SK-N-SH (cell line): ENCODE measurements around the gene AHSP. TPM values are rescaled to one million over a fixed set of nuclear protein-coding genes. Genes with fewer than 3 reads are reported as not detected.

Source experiments
- CTCF ChIA-PET: fragments of 300-600, 350-600 bp; formaldehyde crosslinking; extraction: SDS; loops from one replicate; lab custom pipeline; 2021; lab: Yijun Ruan, JAX
- POLR2A ChIA-PET: fragments of 350-600 bp; sonication (Branson Sonifier 250); formaldehyde crosslinking; extraction: SDS; loops from one replicate; lab custom pipeline; 2020; ENCODE audit warnings: antibody characterized with exemption, inconsistent platforms; lab: Yijun Ruan, JAX
- DNase-seq: peaks from one replicate; pipeline ENCODE4 v3.0.0; 2012
- H2AFZ ChIP-seq: fragments of 200-600 bp; sonication (generic); 2 replicates; pipeline ENCODE4 v1.8.1; 2016; ENCODE audit warnings: antibody characterized with exemption, mild to moderate bottlenecking, low read depth
- H3F3A ChIP-seq: fragments of 200-600 bp; sonication (generic); replicated peaks from 2 replicates; pipeline ENCODE3; 2016; ENCODE audit warnings: antibody characterized with exemption, mild to moderate bottlenecking; ENCODE audit not compliant: insufficient read depth
- H3K27ac ChIP-seq, 2 experiments: fragments of 200-500 bp in 1 of 2; fragments of 200-600 bp in 1 of 2; sonication (Bioruptor generic) in 1 of 2; sonication (generic), shearing (Covaris generic) in 1 of 2; 2 replicates each; pipeline versions ENCODE4 v1.5.1 to v1.6.1; 2014 to 2016; ENCODE audit warnings: low read depth in 2 of 2, inconsistent platforms in 1 of 2, low read length in 1 of 2, mild to moderate bottlenecking in 1 of 2, mixed read lengths in 1 of 2
- H3K27me3 ChIP-seq: fragments of 200-600 bp; sonication (generic), shearing (Covaris generic); 2 replicates; pipeline ENCODE4 v1.6.1; 2016; ENCODE audit warnings: mixed run types; ENCODE audit not compliant: insufficient read depth
- H3K36me3 ChIP-seq, 2 experiments: fragments of 200-500 bp in 1 of 2; fragments of 200-600 bp in 1 of 2; sonication (Bioruptor generic) in 1 of 2; sonication (generic) in 1 of 2; replicated peaks in 1 of 2; 2 replicates each; pipeline versions ENCODE3 to v1.5.1; 2014 to 2016; ENCODE audit warnings: low read length in 1 of 2, mild to moderate bottlenecking in 1 of 2; ENCODE audit not compliant: insufficient read depth in 2 of 2, control insufficient read depth in 1 of 2
- H3K4me1 ChIP-seq, 2 experiments: fragments of 200-500 bp in 1 of 2; fragments of 200-600 bp in 1 of 2; sonication (Bioruptor generic) in 1 of 2; sonication (generic), shearing (Covaris generic) in 1 of 2; 2 replicates each; pipeline versions ENCODE4 v1.5.1 to v1.6.1; 2014 to 2016; ENCODE audit warnings: low read depth in 1 of 2, low read length in 1 of 2, mixed run types in 1 of 2; ENCODE audit not compliant: insufficient read depth in 2 of 2, control insufficient read depth in 1 of 2
- H3K4me2 ChIP-seq: fragments of 200-600 bp; sonication (generic), shearing (Covaris generic); 2 replicates; pipeline ENCODE4 v1.6.1; 2017; ENCODE audit warnings: mixed run types
- H3K4me3 ChIP-seq, 2 experiments: fragments of 200-500 bp in 1 of 2; fragments of 200-600 bp in 1 of 2; sonication (Bioruptor generic) in 1 of 2; sonication (generic), shearing (Covaris generic) in 1 of 2; 2 replicates each; pipeline versions ENCODE4 v1.5.1 to v1.8.1; 2014 to 2016; ENCODE audit warnings: low read depth in 2 of 2, inconsistent platforms in 1 of 2, low read length in 1 of 2, mild to moderate bottlenecking in 1 of 2, mixed read lengths in 1 of 2, moderate library complexity in 1 of 2
- H3K79me2 ChIP-seq: fragments of 200-600 bp; sonication (generic); 2 replicates; pipeline ENCODE4 v1.8.1; 2017; ENCODE audit warnings: mild to moderate bottlenecking; ENCODE audit not compliant: insufficient read depth
- H3K9ac ChIP-seq: fragments of 200-600 bp; sonication (generic); 2 replicates; pipeline ENCODE4 v1.6.1; 2017; ENCODE audit warnings: mixed run types
- H3K9me2 ChIP-seq: fragments of 200-600 bp; sonication (generic); 2 replicates; pipeline ENCODE4 v1.6.1; 2017; ENCODE audit warnings: mixed run types
- H3K9me3 ChIP-seq: fragments of 200-600 bp; sonication (generic); 2 replicates; pipeline ENCODE4 v1.6.1; 2017; ENCODE audit warnings: mixed run types, mild to moderate bottlenecking, moderate library complexity
- H4K20me1 ChIP-seq: fragments of 200-600 bp; sonication (generic); 2 replicates; pipeline ENCODE4 v1.6.1; 2017; ENCODE audit warnings: mild to moderate bottlenecking, mixed run types; ENCODE audit not compliant: insufficient read depth
- FOSL2 ChIP-seq: IDR thresholded peaks from 2 replicates; pipeline ENCODE4 v1.4.0; 2012; ENCODE audit warnings: low read depth, mild to moderate bottlenecking, moderate library complexity, borderline replicate concordance
- FOXJ3 ChIP-seq: sonication (generic); formaldehyde crosslinking; IDR thresholded peaks from 2 replicates; pipeline ENCODE4 v1.5.1; 2020; ENCODE audit warnings: mild to moderate bottlenecking, missing genetic modification reagents
- FOXM1 ChIP-seq: IDR thresholded peaks from 2 replicates; pipeline ENCODE4 v1.4.0; 2012; ENCODE audit warnings: low read depth, mild to moderate bottlenecking
- JUND ChIP-seq: IDR thresholded peaks from 2 replicates; pipeline ENCODE4 v1.4.0; 2012
- MEF2A ChIP-seq: IDR thresholded peaks from 2 replicates; pipeline ENCODE4 v1.4.0; 2012; ENCODE audit warnings: low read depth, borderline replicate concordance
- NFIC ChIP-seq: IDR thresholded peaks from 2 replicates; pipeline ENCODE4 v1.4.0; 2012; ENCODE audit warnings: borderline replicate concordance
- PBX3 ChIP-seq: IDR thresholded peaks from 2 replicates; pipeline ENCODE4; 2012
- POLR2AphosphoS5 ChIP-seq: IDR thresholded peaks from 2 replicates; pipeline ENCODE4 v1.6.1; 2012; ENCODE audit warnings: low read depth, low read length
- RFX5 ChIP-seq: IDR thresholded peaks from 2 replicates; pipeline ENCODE4 v1.6.1; 2012; ENCODE audit warnings: mild to moderate bottlenecking, improper control_type of control experiment, low read length
- YY1 ChIP-seq: IDR thresholded peaks from 2 replicates; pipeline ENCODE4 v1.4.0; 2012; ENCODE audit warnings: low read depth, mild to moderate bottlenecking
- WGBS: methylation state at CpG from one replicate; pipeline ENCODE4 v1.1.6; 2017; ENCODE audit warnings: low lambda C conversion rate; 5-methylcytosine and 5-hydroxymethylcytosine counted together
- polyA plus RNA-seq, 3 experiments: library from polyadenylated mRNA; depleted of rRNA; stranded (reverse); fragments of >200 nt; gene quantifications; 2 replicates each; pipeline ENCODE4 v1.2.3, GENCODE V29; 2012
- TF ChIP-seq, protein P1 (sequence below): IDR thresholded peaks from 2 replicates; pipeline ENCODE4 v1.4.0; 2012; ENCODE audit warnings: low read depth

AHSP gene
- polyA plus RNA-seq, 1 of the 3 experiments (the other 2 are of a cell fraction) = not detected

DNA sequence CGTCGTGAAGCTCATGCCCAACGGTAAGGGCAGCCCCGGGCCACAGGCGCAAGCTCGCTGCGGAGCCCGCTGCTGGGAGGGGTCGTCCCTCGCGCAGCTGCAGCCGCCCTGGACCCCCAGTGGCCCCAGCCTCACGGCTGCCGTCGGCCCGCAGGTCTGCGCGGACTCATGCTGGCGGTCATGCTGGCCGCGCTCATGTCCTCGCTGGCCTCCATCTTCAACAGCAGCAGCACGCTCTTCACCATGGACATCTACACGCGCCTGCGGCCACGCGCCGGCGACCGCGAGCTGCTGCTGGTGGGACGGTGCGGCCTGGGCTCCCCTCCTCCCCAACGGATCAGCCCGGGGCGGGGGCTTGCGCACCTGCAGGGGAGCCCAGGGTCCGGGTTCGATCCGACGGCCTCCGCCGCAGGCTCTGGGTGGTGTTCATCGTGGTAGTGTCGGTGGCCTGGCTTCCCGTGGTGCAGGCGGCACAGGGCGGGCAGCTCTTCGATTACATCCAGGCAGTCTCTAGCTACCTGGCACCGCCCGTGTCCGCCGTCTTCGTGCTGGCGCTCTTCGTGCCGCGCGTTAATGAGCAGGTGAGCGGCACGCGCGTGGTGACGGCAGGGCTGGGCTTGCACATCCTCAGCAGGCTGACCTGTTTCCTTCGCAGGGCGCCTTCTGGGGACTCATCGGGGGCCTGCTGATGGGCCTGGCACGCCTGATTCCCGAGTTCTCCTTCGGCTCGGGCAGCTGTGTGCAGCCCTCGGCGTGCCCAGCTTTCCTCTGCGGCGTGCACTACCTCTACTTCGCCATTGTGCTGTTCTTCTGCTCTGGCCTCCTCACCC is 39.0 kb upstream of the AHSP start:
- no peaks in the 10 kb centered on the region for H3K79me2 ChIP-seq
- TF ChIP-seq NFIC (no peak), RFX5 (no peak), YY1 (no peak), MEF2A (no peak), PBX3 (no peak; the same call in 1 of the 2 replicates), FOXM1 (no peak), FOSL2 (no peak), JUND (no peak), POLR2AphosphoS5 (no peak)
- TF ChIP-seq, protein P1, sequence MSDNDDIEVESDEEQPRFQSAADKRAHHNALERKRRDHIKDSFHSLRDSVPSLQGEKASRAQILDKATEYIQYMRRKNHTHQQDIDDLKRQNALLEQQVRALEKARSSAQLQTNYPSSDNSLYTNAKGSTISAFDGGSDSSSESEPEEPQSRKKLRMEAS = no peak
- no peaks in the 10 kb centered on the region for H4K20me1 ChIP-seq
- no peaks in the 10 kb centered on the region for H3K27me3 ChIP-seq
- DNase-seq = no peak
- ChIA-PET POLR2A (interaction anchor here (0.8 to 2.5 kb wide), 7 partner anchors 9 to 308 kb away, joined by 3 to 9 read pairs (median 7); partner anchors contain the start of gene RUSF1), CTCF (interaction anchor here (1.0 to 2.4 kb wide), 4 partner anchors 13 to 30 kb away, joined by 4 to 10 read pairs (median 6); no protein-coding TSS in a partner anchor)
- WGBS = 96% methylated on average over 32 of the region's 77 CpGs
- no peaks in the 10 kb centered on the region for H3K9me2 ChIP-seq
- H3K9ac ChIP-seq = no peak overlapping the region
- H3K4me1 ChIP-seq = peaks cover 0 to 16% of the 10 kb centered on the region in 2 experiments; a peak in 1 of 4 replicates
- peaks cover 0 to 16% of the 10 kb centered on the region in 2 experiments for H3K36me3 ChIP-seq
- no peaks in the 10 kb centered on the region for H3K9me3 ChIP-seq
- H3K4me3 ChIP-seq = peak overlapping the region; percentile 50 to 57; a peak in 3 of 4 replicates
- H3K4me2 ChIP-seq = peak overlapping the region; percentile 83
- no peak overlapping the region; the same call in 1 of the 2 replicates for H2AFZ ChIP-seq
- no peaks in the 10 kb centered on the region for H3F3A ChIP-seq
- no peak overlapping the region for H3K27ac ChIP-seq

GRCh38 chr16:31489298-31489564 is 38.5 kb upstream of the AHSP start:
- H3K4me3 ChIP-seq = no peak overlapping the region
- H3K9ac ChIP-seq = no peak overlapping the region
- no peaks in the 10 kb centered on the region for H3K27me3 ChIP-seq
- H3K36me3 ChIP-seq = peaks cover 0 to 16% of the 10 kb centered on the region in 2 experiments
- H3K4me2 ChIP-seq = no peak overlapping the region
- no peaks in the 10 kb centered on the region for H3K9me3 ChIP-seq
- ChIA-PET POLR2A (interaction anchor here (2.5 kb wide), 1 partner anchor 10 kb away, joined by 9 read pairs; no protein-coding TSS in a partner anchor), CTCF (interaction anchor here (1.6 to 2.4 kb wide), 3 partner anchors 12 to 28 kb away, joined by 5 to 10 read pairs (median 7); no protein-coding TSS in a partner anchor)
- no peak overlapping the region for H3K27ac ChIP-seq
- no peaks in the 10 kb centered on the region for H3K79me2 ChIP-seq
- no peaks in the 10 kb centered on the region for H3F3A ChIP-seq
- DNase-seq = no peak
- peaks cover 0 to 16% of the 10 kb centered on the region in 2 experiments; a peak in 1 of 4 replicates for H3K4me1 ChIP-seq
- H4K20me1 ChIP-seq = no peaks in the 10 kb centered on the region
- no peak overlapping the region for H2AFZ ChIP-seq
- WGBS = 97% methylated on average over 7 of the region's 7 CpGs
- H3K9me2 ChIP-seq = no peaks in the 10 kb centered on the region
- no peak for TF ChIP-seq FOXJ3
- TF ChIP-seq FOXM1 = no peak
- TF ChIP-seq, all 33 proteins: peak for 0
